ENCODE data around the gene KIF19.

KIF19 gene

GRCh38 chr17:74394275-74394950 lies 68.4 kb downstream of the KIF19 start:
- Histone ChIP-seq H3K36me3 (replicated peaks; ENCODE audit: insufficient read depth, low read length) (no peaks in the 10 kb centered on the region), H3K27me3 (replicated peaks; ENCODE audit: insufficient read depth, low read length) (peaks cover 75% of the 10 kb centered on the region), H3K9me3 (replicated peaks; ENCODE audit: insufficient read depth, low read length) (no peaks in the 10 kb centered on the region), H2AFZ (ENCODE audit: low read length) (no peak overlapping the region), H3F3A (ENCODE audit: insufficient read depth, low read length) (no peaks in the 10 kb centered on the region), H3K9me2 (replicated peaks; ENCODE audit: insufficient read depth, low read length) (no peaks in the 10 kb centered on the region), H4K20me1 (ENCODE audit: insufficient read depth, low read length) (no peaks in the 10 kb centered on the region), H3K4me2 (ENCODE audit: low read depth, low read length) (no peak overlapping the region), H3K4me3 (ENCODE audit: low read length) (no peak overlapping the region), H3K79me2 (ENCODE audit: low read length) (no peaks in the 10 kb centered on the region), H3K27ac (ENCODE audit: low read length) (no peak overlapping the region), H3K4me1 (ENCODE audit: low read length) (no peaks in the 10 kb centered on the region), H3K9ac (ENCODE audit: low read length) (no peak overlapping the region)
- TF ChIP-seq EZH2 (optimal IDR thresholded peaks at IDR 0.05; ENCODE audit: low read depth, low read length) (no peak), EZH2phosphoT487 (IDR thresholded peaks at IDR 0.05; ENCODE audit: low read length) (no peak)
- TF ChIP-seq, protein P1, sequence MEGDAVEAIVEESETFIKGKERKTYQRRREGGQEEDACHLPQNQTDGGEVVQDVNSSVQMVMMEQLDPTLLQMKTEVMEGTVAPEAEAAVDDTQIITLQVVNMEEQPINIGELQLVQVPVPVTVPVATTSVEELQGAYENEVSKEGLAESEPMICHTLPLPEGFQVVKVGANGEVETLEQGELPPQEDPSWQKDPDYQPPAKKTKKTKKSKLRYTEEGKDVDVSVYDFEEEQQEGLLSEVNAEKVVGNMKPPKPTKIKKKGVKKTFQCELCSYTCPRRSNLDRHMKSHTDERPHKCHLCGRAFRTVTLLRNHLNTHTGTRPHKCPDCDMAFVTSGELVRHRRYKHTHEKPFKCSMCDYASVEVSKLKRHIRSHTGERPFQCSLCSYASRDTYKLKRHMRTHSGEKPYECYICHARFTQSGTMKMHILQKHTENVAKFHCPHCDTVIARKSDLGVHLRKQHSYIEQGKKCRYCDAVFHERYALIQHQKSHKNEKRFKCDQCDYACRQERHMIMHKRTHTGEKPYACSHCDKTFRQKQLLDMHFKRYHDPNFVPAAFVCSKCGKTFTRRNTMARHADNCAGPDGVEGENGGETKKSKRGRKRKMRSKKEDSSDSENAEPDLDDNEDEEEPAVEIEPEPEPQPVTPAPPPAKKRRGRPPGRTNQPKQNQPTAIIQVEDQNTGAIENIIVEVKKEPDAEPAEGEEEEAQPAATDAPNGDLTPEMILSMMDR (IDR thresholded peaks at IDR 0.05; ENCODE audit: low read length) = no peak
- no peak for DNase-seq

DNA sequence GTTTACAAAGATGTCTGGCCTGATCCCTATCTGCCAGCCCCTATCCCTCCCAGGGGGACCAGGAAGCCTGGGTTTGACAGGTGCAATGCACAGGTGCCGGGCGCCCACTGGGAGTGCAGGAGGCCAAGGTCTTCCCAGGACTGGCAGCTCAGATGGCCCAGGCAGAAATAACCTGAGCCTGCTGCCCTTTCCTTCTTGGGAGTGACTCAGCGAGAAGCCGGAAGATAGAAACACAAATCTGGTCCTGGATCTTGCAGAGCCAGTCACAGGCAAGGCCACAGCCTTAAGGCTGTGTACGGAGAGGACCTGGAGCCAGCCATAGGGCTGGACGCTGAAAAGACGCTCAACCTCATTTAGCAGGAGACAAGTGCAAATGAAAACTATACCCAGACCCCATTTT lies 69.0 kb downstream of the KIF19 start:
- no peak overlapping the region for H2AFZ ChIP-seq (ENCODE audit: low read length)
- no peaks in the 10 kb centered on the region for H3F3A ChIP-seq (ENCODE audit: insufficient read depth, low read length)
- H4K20me1 ChIP-seq (ENCODE audit: insufficient read depth, low read length) = no peaks in the 10 kb centered on the region
- no peaks in the 10 kb centered on the region for H3K36me3 ChIP-seq (replicated peaks; ENCODE audit: insufficient read depth, low read length)
- H3K4me3 ChIP-seq (ENCODE audit: low read length) = no peak overlapping the region
- H3K4me2 ChIP-seq (ENCODE audit: low read depth, low read length) = no peak overlapping the region
- TF ChIP-seq EZH2phosphoT487 (IDR thresholded peaks at IDR 0.05; ENCODE audit: low read length) (no peak), EZH2 (optimal IDR thresholded peaks at IDR 0.05; ENCODE audit: low read depth, low read length) (no peak)
- TF ChIP-seq, protein P1 (IDR thresholded peaks at IDR 0.05; ENCODE audit: low read length) = no peak
- H3K79me2 ChIP-seq (ENCODE audit: low read length) = no peaks in the 10 kb centered on the region
- H3K4me1 ChIP-seq (ENCODE audit: low read length) = no peaks in the 10 kb centered on the region
- no peak for DNase-seq
- no peaks in the 10 kb centered on the region for H3K9me2 ChIP-seq (replicated peaks; ENCODE audit: insufficient read depth, low read length)
- no peak overlapping the region for H3K27ac ChIP-seq (ENCODE audit: low read length)
- no peak overlapping the region for H3K9ac ChIP-seq (ENCODE audit: low read length)
- H3K9me3 ChIP-seq (replicated peaks; ENCODE audit: insufficient read depth, low read length) = no peaks in the 10 kb centered on the region
- peaks cover 73% of the 10 kb centered on the region for H3K27me3 ChIP-seq (replicated peaks; ENCODE audit: insufficient read depth, low read length)

- no peaks in the 10 kb centered on the region for H3K9me2 ChIP-seq (replicated peaks; ENCODE audit: insufficient read depth, low read length)
Observed at GRCh38 chr17:74396567-74396966, 70.5 kb downstream of the KIF19 start.

More at GRCh38 chr17:74396567-74396966, 70.5 kb downstream of the KIF19 start:
- Histone ChIP-seq H4K20me1 (ENCODE audit: insufficient read depth, low read length) (no peaks in the 10 kb centered on the region), H3K27ac (ENCODE audit: low read length) (no peak overlapping the region), H3K36me3 (replicated peaks; ENCODE audit: insufficient read depth, low read length) (no peaks in the 10 kb centered on the region), H3K4me3 (ENCODE audit: low read length) (no peak overlapping the region), H2AFZ (ENCODE audit: low read length) (no peak overlapping the region), H3K9me3 (replicated peaks; ENCODE audit: insufficient read depth, low read length) (no peaks in the 10 kb centered on the region), H3K4me1 (ENCODE audit: low read length) (no peaks in the 10 kb centered on the region), H3K4me2 (ENCODE audit: low read depth, low read length) (no peak overlapping the region), H3F3A (ENCODE audit: insufficient read depth, low read length) (no peaks in the 10 kb centered on the region), H3K9ac (ENCODE audit: low read length) (no peak overlapping the region), H3K27me3 (replicated peaks; ENCODE audit: insufficient read depth, low read length) (peaks cover 74% of the 10 kb centered on the region), H3K79me2 (ENCODE audit: low read length) (no peaks in the 10 kb centered on the region)
- DNase-seq = no peak
- TF ChIP-seq EZH2 (optimal IDR thresholded peaks at IDR 0.05; ENCODE audit: low read depth, low read length) (no peak), EZH2phosphoT487 (IDR thresholded peaks at IDR 0.05; ENCODE audit: low read length) (no peak)
- TF ChIP-seq, protein P1 (IDR thresholded peaks at IDR 0.05; ENCODE audit: low read length) = no peak

Data from MM.1S (cell line).